SU-DHL-6 (cell line): ENCODE data around the gene PRADC1.

Experiments
- CTCF ChIP-seq: fragments of 200-600 bp; sonication (generic); IDR thresholded peaks from one replicate; pipeline ENCODE4 v1.5.1; 2017; ENCODE audit warnings: antibody characterized with exemption, mild to moderate bottlenecking, low read length, moderate library complexity; ENCODE audit not compliant: insufficient read depth, poor library complexity, severe bottlenecking
- EZH2phosphoT487 ChIP-seq: fragments of 200-600 bp; sonication (generic), shearing (Covaris generic); conservative IDR thresholded peaks from 2 replicates; pipeline ENCODE4 v1.6.1; 2018; ENCODE audit warnings: mild to moderate bottlenecking, antibody characterized with exemption, low read length, moderate library complexity, mixed read lengths

- TF ChIP-seq CTCF (no peak), EZH2phosphoT487 (no peak)
These were observed 24.8 kb downstream of the PRADC1 start for GRCh38 chr2:73208258-73208657.
